Keratinocyte (primary cell): Measurements from ENCODE around the gene FUT6. TPM values are rescaled to one million over a fixed set of nuclear protein-coding genes. Genes with fewer than 3 reads are reported as not detected.

Experiments used
- DNase-seq: peaks from one replicate; pipeline ENCODE4 v3.0.0-alpha.2; 2011; ENCODE audit warnings: low read depth, missing footprints, low spot score
- FAIRE-seq: peaks from 2 replicates; lab custom pipeline; 2011; peaks lifted over from hg19 to GRCh38; lab: Jason Lieb, UNC
- H2AFZ ChIP-seq: 2 replicates; pipeline ENCODE4 v1.6.0; 2012; ENCODE audit warnings: low read length, control low read depth, inconsistent platforms; ENCODE audit not compliant: control insufficient read depth
- H3K27ac ChIP-seq: 2 replicates; pipeline ENCODE4 v1.5.1; 2011; ENCODE audit warnings: low read length; ENCODE audit not compliant: control insufficient read depth, insufficient read depth
- H3K27me3 ChIP-seq: 3 replicates; pipeline ENCODE4 v1.6.0; 2011; ENCODE audit warnings: low read length; ENCODE audit not compliant: control insufficient read depth, insufficient read depth; ENCODE audit errors: extremely low read depth
- H3K36me3 ChIP-seq, 2 experiments: 2 replicates in 1 of 2; 3 replicates in 1 of 2; pipeline ENCODE4 v1.5.1; 2011; ENCODE audit warnings: low read length in 2 of 2, mild to moderate bottlenecking in 1 of 2; ENCODE audit not compliant: control insufficient read depth in 2 of 2, insufficient read depth in 2 of 2; ENCODE audit errors: extremely low read depth in 1 of 2
- H3K4me1 ChIP-seq: 3 replicates; pipeline ENCODE4 v1.5.1; 2011; ENCODE audit warnings: low read length; ENCODE audit not compliant: control insufficient read depth, insufficient read depth; ENCODE audit errors: extremely low read depth
- H3K4me2 ChIP-seq: 3 replicates; pipeline ENCODE4 v1.6.0; 2011; ENCODE audit warnings: low read depth, low read length; ENCODE audit not compliant: control insufficient read depth, insufficient read depth; ENCODE audit errors: extremely low read depth
- H3K4me3 ChIP-seq, 3 experiments: fragments of 200-600 bp in 1 of 3; sonication (generic) in 1 of 3; 2 replicates in 2 of 3; 3 replicates in 1 of 3; pipeline ENCODE4 v1.5.1; 2011 to 2016; ENCODE audit warnings: low read length in 3 of 3, mild to moderate bottlenecking in 3 of 3, control low read depth in 2 of 3, inconsistent platforms in 1 of 3, low read depth in 1 of 3, mixed read lengths in 1 of 3, mixed run types in 1 of 3, moderate library complexity in 1 of 3; ENCODE audit not compliant: control insufficient read depth in 2 of 3, insufficient read depth in 2 of 3; ENCODE audit errors: extremely low read depth in 1 of 3
- H3K79me2 ChIP-seq: 2 replicates; pipeline ENCODE4 v1.6.0; 2012; ENCODE audit warnings: low read length; ENCODE audit not compliant: control insufficient read depth, insufficient read depth
- H3K9ac ChIP-seq: 3 replicates; pipeline ENCODE4 v1.6.0; 2011; ENCODE audit warnings: low read length; ENCODE audit not compliant: control insufficient read depth, insufficient read depth; ENCODE audit errors: extremely low read depth
- H3K9me1 ChIP-seq: 3 replicates; pipeline ENCODE4 v1.6.0; 2011; ENCODE audit warnings: low read length; ENCODE audit not compliant: control insufficient read depth, insufficient read depth; ENCODE audit errors: extremely low read depth
- H3K9me3 ChIP-seq: 2 replicates; pipeline ENCODE4 v1.5.1; 2012; ENCODE audit warnings: low read depth, low read length; ENCODE audit not compliant: control insufficient read depth
- H4K20me1 ChIP-seq: 3 replicates; pipeline ENCODE4 v1.6.0; 2011; ENCODE audit warnings: low read length; ENCODE audit not compliant: control insufficient read depth, insufficient read depth; ENCODE audit errors: extremely low read depth
- EZH2 ChIP-seq: IDR thresholded peaks from one replicate; pipeline ENCODE4 v1.6.1; 2012; ENCODE audit warnings: inconsistent platforms, mild to moderate bottlenecking, low read length, moderate library complexity
- dilution Hi-C: fragments of 300-500 bp; cut with MboI; formaldehyde crosslinking; loops from one replicate; pipeline ENCODE4 v1.7.0; 2020; ENCODE audit warnings: low sequenced_read_pairs; ENCODE audit not compliant: extremely low pct_ligation_motif_present
- polyA plus RNA-seq, 5 experiments: library from polyadenylated mRNA; depleted of rRNA in 3 of 5; stranded (reverse) in 3 of 5; stranded (forward) in 1 of 5; unstranded in 1 of 5; fragments of >200 nt; gene quantifications; 1 replicate in 1 of 5; 2 replicates in 3 of 5; 3 replicates in 1 of 5; pipeline versions ENCODE4 v1.2.1 to v1.2.3, GENCODE V29; 2011 to 2012; ENCODE audit warnings: missing spikeins in 2 of 5, low read depth in 1 of 5, low replicate concordance in 1 of 5
- TF ChIP-seq, protein P1 (sequence below), 3 experiments: IDR thresholded peaks in 1 of 3; conservative IDR thresholded peaks in 1 of 3; optimal IDR thresholded peaks in 1 of 3; 2 replicates in 2 of 3; 3 replicates in 1 of 3; pipeline versions ENCODE3 to v1.5.1; 2011; ENCODE audit warnings: low read length in 3 of 3, mild to moderate bottlenecking in 3 of 3, moderate library complexity in 2 of 3, control low read depth in 1 of 3, inconsistent platforms in 1 of 3; ENCODE audit not compliant: insufficient read depth in 2 of 3; ENCODE audit errors: extremely low read depth in 1 of 3

FUT6 gene
- polyA plus RNA-seq, 1 donor (not counting 4 experiments of a cell fraction or from before 2014, with no cell fraction given) = not detected

GRCh38 chr19:5793188-5793587 is 46.3 kb downstream of the FUT6 start:
- dilution Hi-C loops = no loop called here

DNA sequence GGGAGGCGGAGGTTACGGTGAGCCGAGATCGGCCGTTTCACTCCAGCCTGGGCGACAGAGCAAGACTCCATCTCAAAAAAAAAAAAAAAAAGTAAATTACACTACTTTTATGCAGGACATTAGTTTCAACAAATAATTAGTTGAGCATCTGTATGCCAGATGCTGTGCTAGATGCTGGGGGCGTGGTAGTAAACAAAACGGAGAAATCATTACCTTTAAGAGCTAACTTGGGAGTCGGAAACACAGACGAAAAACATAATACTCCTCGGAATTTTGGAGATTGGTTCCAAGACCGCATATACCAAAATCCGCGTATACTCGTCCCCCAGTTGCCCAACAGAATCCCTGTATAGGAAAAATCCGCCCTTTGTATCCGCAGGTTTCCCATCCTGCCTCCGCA is 47.3 kb downstream of the FUT6 start:
- H3K4me3 ChIP-seq = no peak overlapping the region
- H3K9me3 ChIP-seq = no peaks in the 10 kb centered on the region
- no peaks in the 10 kb centered on the region for H3K27me3 ChIP-seq
- H3K79me2 ChIP-seq = peaks cover 7% of the 10 kb centered on the region
- no peak overlapping the region for H3K27ac ChIP-seq
- H2AFZ ChIP-seq = no peak overlapping the region
- H3K4me1 ChIP-seq = peaks cover 12% of the 10 kb centered on the region
- dilution Hi-C loops = no loop called here
- FAIRE-seq (no peak), DNase-seq (no peak)
- no peaks in the 10 kb centered on the region for H3K9me1 ChIP-seq
- TF ChIP-seq EZH2 = no peak
- TF ChIP-seq, protein P1, sequence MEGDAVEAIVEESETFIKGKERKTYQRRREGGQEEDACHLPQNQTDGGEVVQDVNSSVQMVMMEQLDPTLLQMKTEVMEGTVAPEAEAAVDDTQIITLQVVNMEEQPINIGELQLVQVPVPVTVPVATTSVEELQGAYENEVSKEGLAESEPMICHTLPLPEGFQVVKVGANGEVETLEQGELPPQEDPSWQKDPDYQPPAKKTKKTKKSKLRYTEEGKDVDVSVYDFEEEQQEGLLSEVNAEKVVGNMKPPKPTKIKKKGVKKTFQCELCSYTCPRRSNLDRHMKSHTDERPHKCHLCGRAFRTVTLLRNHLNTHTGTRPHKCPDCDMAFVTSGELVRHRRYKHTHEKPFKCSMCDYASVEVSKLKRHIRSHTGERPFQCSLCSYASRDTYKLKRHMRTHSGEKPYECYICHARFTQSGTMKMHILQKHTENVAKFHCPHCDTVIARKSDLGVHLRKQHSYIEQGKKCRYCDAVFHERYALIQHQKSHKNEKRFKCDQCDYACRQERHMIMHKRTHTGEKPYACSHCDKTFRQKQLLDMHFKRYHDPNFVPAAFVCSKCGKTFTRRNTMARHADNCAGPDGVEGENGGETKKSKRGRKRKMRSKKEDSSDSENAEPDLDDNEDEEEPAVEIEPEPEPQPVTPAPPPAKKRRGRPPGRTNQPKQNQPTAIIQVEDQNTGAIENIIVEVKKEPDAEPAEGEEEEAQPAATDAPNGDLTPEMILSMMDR (optimal IDR thresholded peaks at IDR 0.05 in 1 of 3, IDR thresholded peaks at IDR 0.05 in 1 of 3, conservative IDR thresholded peaks at IDR 0.05 in 1 of 3; ENCODE audit: extremely low read depth in 1 of 3, insufficient read depth in 2 of 3, low read length in 3 of 3) = no peak
- peaks cover 10 to 21% of the 10 kb centered on the region in 2 experiments for H3K36me3 ChIP-seq
- H3K9ac ChIP-seq = no peak overlapping the region
- no peak overlapping the region for H3K4me2 ChIP-seq
- H4K20me1 ChIP-seq = no peaks in the 10 kb centered on the region

More at GRCh38 chr19:5793188-5793587, 46.3 kb downstream of the FUT6 start:
- no peak overlapping the region for H3K4me2 ChIP-seq
- peaks cover 12% of the 10 kb centered on the region for H3K4me1 ChIP-seq
- H3K79me2 ChIP-seq = peaks cover 5% of the 10 kb centered on the region
- no peaks in the 10 kb centered on the region for H3K9me3 ChIP-seq
- no peaks in the 10 kb centered on the region for H3K9me1 ChIP-seq
- no peak overlapping the region for H2AFZ ChIP-seq
- no peaks in the 10 kb centered on the region for H4K20me1 ChIP-seq
- no peak for FAIRE-seq
- H3K36me3 ChIP-seq = peaks cover 4 to 12% of the 10 kb centered on the region in 2 experiments
- no peak overlapping the region for H3K27ac ChIP-seq
- no peak overlapping the region for H3K9ac ChIP-seq
- H3K4me3 ChIP-seq = no peak overlapping the region
- H3K27me3 ChIP-seq = peaks cover 6% of the 10 kb centered on the region
- DNase-seq = no peak
- TF ChIP-seq, protein P1 (optimal IDR thresholded peaks at IDR 0.05 in 1 of 3, IDR thresholded peaks at IDR 0.05 in 1 of 3, conservative IDR thresholded peaks at IDR 0.05 in 1 of 3; ENCODE audit: extremely low read depth in 1 of 3, insufficient read depth in 2 of 3, low read length in 3 of 3) = no peak
- TF ChIP-seq EZH2 = no peak
